OCI-LY7 (cell line): Measurements from ENCODE around the gene DYNLL1.

ENCODE experiments used
- EZH2phosphoT487 ChIP-seq: fragments of 200-600 bp; sonication (generic); IDR thresholded peaks from 2 replicates; pipeline ENCODE4 v1.6.1; 2018; ENCODE audit warnings: low read depth, borderline replicate concordance, mild to moderate bottlenecking, mixed run types, antibody characterized with exemption, low read length, moderate library complexity, mixed read lengths
- TF ChIP-seq, protein P1 (sequence below): fragments of 200-600 bp; sonication (generic); conservative IDR thresholded peaks from 2 replicates; pipeline ENCODE4 v1.5.1; 2014; ENCODE audit warnings: mild to moderate bottlenecking, antibody characterized with exemption, low read length, moderate library complexity, mixed read lengths

DNA sequence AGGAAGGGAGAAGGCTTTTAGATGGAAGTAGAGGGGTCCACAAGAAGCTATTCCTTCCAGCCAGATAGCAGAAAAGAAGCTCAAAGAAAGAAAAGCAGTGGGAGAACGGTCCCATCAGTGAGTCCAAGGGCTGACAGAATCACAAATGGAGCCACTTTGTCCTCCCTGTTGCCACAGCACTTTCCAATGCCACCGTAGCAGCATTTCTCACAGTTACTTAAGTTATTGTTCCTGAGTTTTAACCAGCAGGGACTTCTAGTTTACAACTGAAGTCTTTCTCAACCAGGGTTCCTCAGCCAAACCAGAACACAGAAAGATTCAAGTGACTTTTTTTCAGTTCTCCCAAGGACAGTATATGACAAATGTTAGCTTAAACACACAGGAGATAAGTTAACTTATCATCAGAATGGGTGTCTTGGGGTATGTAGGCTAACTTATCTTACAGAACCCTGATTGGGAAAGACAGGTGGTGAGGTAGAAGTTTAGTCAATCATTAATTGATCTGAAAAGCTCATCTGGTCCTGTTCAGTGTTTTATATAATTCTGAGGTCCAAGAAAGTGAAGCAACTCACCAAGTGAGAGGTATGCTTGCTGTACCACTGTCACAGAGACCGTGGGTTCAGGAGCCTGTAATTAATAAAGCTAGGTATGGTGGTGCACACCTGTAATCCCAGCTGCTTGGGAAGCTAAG lies 42.7 kb upstream of the DYNLL1 start:
- TF ChIP-seq, protein P1, sequence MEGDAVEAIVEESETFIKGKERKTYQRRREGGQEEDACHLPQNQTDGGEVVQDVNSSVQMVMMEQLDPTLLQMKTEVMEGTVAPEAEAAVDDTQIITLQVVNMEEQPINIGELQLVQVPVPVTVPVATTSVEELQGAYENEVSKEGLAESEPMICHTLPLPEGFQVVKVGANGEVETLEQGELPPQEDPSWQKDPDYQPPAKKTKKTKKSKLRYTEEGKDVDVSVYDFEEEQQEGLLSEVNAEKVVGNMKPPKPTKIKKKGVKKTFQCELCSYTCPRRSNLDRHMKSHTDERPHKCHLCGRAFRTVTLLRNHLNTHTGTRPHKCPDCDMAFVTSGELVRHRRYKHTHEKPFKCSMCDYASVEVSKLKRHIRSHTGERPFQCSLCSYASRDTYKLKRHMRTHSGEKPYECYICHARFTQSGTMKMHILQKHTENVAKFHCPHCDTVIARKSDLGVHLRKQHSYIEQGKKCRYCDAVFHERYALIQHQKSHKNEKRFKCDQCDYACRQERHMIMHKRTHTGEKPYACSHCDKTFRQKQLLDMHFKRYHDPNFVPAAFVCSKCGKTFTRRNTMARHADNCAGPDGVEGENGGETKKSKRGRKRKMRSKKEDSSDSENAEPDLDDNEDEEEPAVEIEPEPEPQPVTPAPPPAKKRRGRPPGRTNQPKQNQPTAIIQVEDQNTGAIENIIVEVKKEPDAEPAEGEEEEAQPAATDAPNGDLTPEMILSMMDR, result no peak
- TF ChIP-seq EZH2phosphoT487, result no peak
